Fibroblast of villous mesenchyme (primary cell): ENCODE measurements around the gene CDCP1. TPM values are rescaled to one million over a fixed set of nuclear protein-coding genes. Genes with fewer than 3 reads are reported as not detected.
"Not testable (repeated sequence)": the region's sequence is repeated elsewhere in the genome, so short reads cannot be mapped to it uniquely, and the experiment has no call there.

ENCODE experiments used
- DNase-seq: peaks from one replicate; pipeline ENCODE4 v3.0.0-alpha.2; 2010; ENCODE audit warnings: low read depth
- H3K4me3 ChIP-seq: 2 replicates; pipeline ENCODE4 v1.5.1; 2011; ENCODE audit warnings: low read depth, mild to moderate bottlenecking, low read length
- CTCF ChIP-seq: IDR thresholded peaks from 2 replicates; pipeline ENCODE4 v1.5.1; 2012; ENCODE audit warnings: low read depth, mild to moderate bottlenecking, low read length; ENCODE audit not compliant: insufficient read depth
- total RNA-seq: library from RNA; depleted of rRNA; stranded (reverse); fragments of >200 nt; gene quantifications from 2 replicates; pipeline ENCODE4 v1.2.3, GENCODE V29; 2012

Gene CDCP1
- total RNA-seq, 1 donor, result 10.4 TPM

- TF ChIP-seq CTCF, result no peak
- H3K4me3 ChIP-seq, result no peak overlapping the region
- DNase-seq, result no peak
Observed at GRCh38 chr3:45152307-45152706, 6.1 kb upstream of the CDCP1 start.

- H3K4me3 ChIP-seq, result no peak overlapping the region
- DNase-seq, result no peak
- TF ChIP-seq CTCF, result no peak
Observed at GRCh38 chr3:45151100-45151499, 4.9 kb upstream of the CDCP1 start.

- DNase-seq, result no peak
- no peak overlapping the region for H3K4me3 ChIP-seq
- TF ChIP-seq CTCF, result no peak
Observed at GRCh38 chr3:45148921-45149320, 2.7 kb upstream of the CDCP1 start.

GRCh38 chr3:45145223-45145622 lies 955 bp downstream of the CDCP1 start:
- no peak for DNase-seq
- peak overlapping the region; percentile 77 for H3K4me3 ChIP-seq
- no peak for TF ChIP-seq CTCF

- TF ChIP-seq CTCF, result no peak
- peak; percentile 54 for DNase-seq
- H3K4me3 ChIP-seq, result peak overlapping the region; percentile 13
Observed at GRCh38 chr3:45143673-45144671, 2.2 kb downstream of the CDCP1 start.

GRCh38 chr3:45140770-45141155 lies 5.4 kb downstream of the CDCP1 start:
- DNase-seq, H3K4me3 ChIP-seq: not testable (repeated sequence)

GRCh38 chr3:45140141-45140769 lies 5.9 kb downstream of the CDCP1 start:
- H3K4me3 ChIP-seq, result no peak overlapping the region
- TF ChIP-seq CTCF, result no peak
- DNase-seq, result peak; percentile 23
